ENCODE results near the gene NTMT2. TPM values are rescaled to one million over a fixed set of nuclear protein-coding genes. Genes with fewer than 3 reads are reported as not detected.

Gene NTMT2
- total and polyA plus RNA-seq, 2 of the 8 experiments (the other 6 are each of a cell fraction or from before 2014, with no cell fraction given), result 0.38 TPM; not detected in 1

GRCh38 chr1:170122366-170122765 lies 23.4 kb upstream of the NTMT2 start (continued):
- no peak for TF ChIP-seq MAFK (IDR thresholded peaks at IDR 0.05; ENCODE audit: low read depth, low read length)
- no peak for TF ChIP-seq CHD1 (IDR thresholded peaks at IDR 0.05; ENCODE audit: low read depth, low read length)
- TF ChIP-seq BCL11A (IDR thresholded peaks at IDR 0.05; ENCODE audit: low read depth in 2 of 2, low read length in 2 of 2), result no peak
- TF ChIP-seq CHD2 (IDR thresholded peaks at IDR 0.05; ENCODE audit: low read length), result no peak
- no peak for TF ChIP-seq SP4 (IDR thresholded peaks at IDR 0.05; ENCODE audit: low read length)
- TF ChIP-seq ASH2L (IDR thresholded peaks at IDR 0.05; ENCODE audit: low read length), result no peak
- TF ChIP-seq KDM4A (IDR thresholded peaks at IDR 0.05; ENCODE audit: low read depth, low read length, severe bottlenecking), result no peak
